MCF 10A (cell line): ENCODE data around the gene TMEM145. TPM values are rescaled to one million over a fixed set of nuclear protein-coding genes. Genes with fewer than 3 reads are reported as not detected.
"Not testable (repeated sequence)": the region's sequence is repeated elsewhere in the genome, so short reads cannot be mapped to it uniquely, and the experiment has no call there.

Experiments used
- BruUV-seq: library from RNA; stranded (reverse); fragments of 400-500 nt; replicated peaks from 2 replicates; lab custom pipeline; 2021; lab: Mats Ljungman, UMichigan
- CTCF ChIA-PET: fragments of 300-600 bp; sonication (Branson Sonifier 250); formaldehyde crosslinking; extraction: SDS; loops from one replicate; lab custom pipeline; 2021; ENCODE audit warnings: antibody characterized with exemption, inconsistent platforms; lab: Yijun Ruan, JAX
- POLR2A ChIA-PET: fragments of 300-600, 350-650 bp; sonication (Branson Sonifier 250); formaldehyde crosslinking; extraction: SDS; loops from one replicate; lab custom pipeline; 2020; ENCODE audit warnings: antibody characterized with exemption, inconsistent platforms; lab: Yijun Ruan, JAX
- DNase-seq: peaks from one replicate; pipeline ENCODE4 v3.0.0-alpha.2; 2018; ENCODE audit not compliant: unreplicated experiment
- H3K27ac Mint-ChIP-seq: one replicate; pipeline ENCODE4 v1.8.0; 2022; ENCODE audit warnings: mild to moderate bottlenecking, low read depth, mixed read lengths; ENCODE audit not compliant: unreplicated experiment
- H3K27me3 Mint-ChIP-seq: one replicate; pipeline ENCODE4 v1.8.0; 2022; ENCODE audit warnings: mixed read lengths; ENCODE audit not compliant: insufficient read depth, unreplicated experiment
- H3K36me3 Mint-ChIP-seq: one replicate; pipeline ENCODE4 v1.8.0; 2022; ENCODE audit warnings: mild to moderate bottlenecking, moderate library complexity, mixed read lengths; ENCODE audit not compliant: insufficient read depth, unreplicated experiment
- H3K4me1 Mint-ChIP-seq: one replicate; pipeline ENCODE4 v1.8.0; 2022; ENCODE audit warnings: mixed read lengths; ENCODE audit not compliant: insufficient read depth, unreplicated experiment
- H3K4me3 Mint-ChIP-seq: one replicate; pipeline ENCODE4 v1.8.0; 2022; ENCODE audit warnings: mild to moderate bottlenecking, moderate library complexity, mixed read lengths; ENCODE audit not compliant: unreplicated experiment
- H3K9me3 Mint-ChIP-seq: one replicate; pipeline ENCODE4 v1.8.0; 2022; ENCODE audit warnings: mixed read lengths; ENCODE audit not compliant: unreplicated experiment
- intact Hi-C: fragments of 100-400 bp; cut with micrococcal nuclease; formaldehyde crosslinking; loops from 2 replicates; pipeline ENCODE4 v1.14.1; 2022
- total RNA-seq: library from RNA; stranded (reverse); gene quantifications from 2 replicates; pipeline ENCODE4 v1.2.3, GENCODE V29; 2022
- TF ChIP-seq, protein P1 (sequence below): fragments of 200-600 bp; IDR thresholded peaks from one replicate; pipeline ENCODE4 v1.8.0; 2022; ENCODE audit warnings: antibody characterized with exemption, mild to moderate bottlenecking; ENCODE audit not compliant: unreplicated experiment

Gene TMEM145
- total RNA-seq, 1 experiment from 2014 or later = not detected

DNA sequence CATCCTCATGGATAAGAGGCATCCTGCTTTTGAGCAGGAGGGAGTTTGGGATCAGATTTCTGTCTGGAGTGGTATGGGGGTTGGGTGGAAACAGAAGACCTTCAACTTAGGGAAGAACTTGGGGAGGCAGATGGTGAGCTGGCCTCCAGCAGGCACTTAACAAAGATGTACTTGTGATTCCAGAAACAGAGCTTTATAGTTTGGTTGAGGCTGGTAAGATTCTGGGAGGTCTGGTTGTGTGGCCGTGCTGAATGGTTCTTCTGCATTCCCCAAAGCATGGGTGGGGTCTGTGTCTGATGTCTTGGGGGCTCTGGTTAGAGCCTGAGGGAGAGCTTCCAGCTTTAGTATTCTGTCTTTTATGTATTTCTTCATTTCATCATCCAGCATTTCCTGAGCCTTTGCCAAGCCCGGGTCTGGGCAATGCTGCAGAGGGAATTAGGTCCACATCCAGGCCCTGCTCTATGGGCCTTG lies 17.2 kb downstream of the TMEM145 start:
- H3K4me3 Mint-ChIP-seq = no peak overlapping the region
- DNase-seq = no peak
- no peaks in the 10 kb centered on the region for H3K27me3 Mint-ChIP-seq
- H3K4me1 Mint-ChIP-seq = peaks cover 9% of the 10 kb centered on the region
- H3K36me3 Mint-ChIP-seq = no peaks in the 10 kb centered on the region
- H3K27ac Mint-ChIP-seq = no peak overlapping the region
- TF ChIP-seq, protein P1, sequence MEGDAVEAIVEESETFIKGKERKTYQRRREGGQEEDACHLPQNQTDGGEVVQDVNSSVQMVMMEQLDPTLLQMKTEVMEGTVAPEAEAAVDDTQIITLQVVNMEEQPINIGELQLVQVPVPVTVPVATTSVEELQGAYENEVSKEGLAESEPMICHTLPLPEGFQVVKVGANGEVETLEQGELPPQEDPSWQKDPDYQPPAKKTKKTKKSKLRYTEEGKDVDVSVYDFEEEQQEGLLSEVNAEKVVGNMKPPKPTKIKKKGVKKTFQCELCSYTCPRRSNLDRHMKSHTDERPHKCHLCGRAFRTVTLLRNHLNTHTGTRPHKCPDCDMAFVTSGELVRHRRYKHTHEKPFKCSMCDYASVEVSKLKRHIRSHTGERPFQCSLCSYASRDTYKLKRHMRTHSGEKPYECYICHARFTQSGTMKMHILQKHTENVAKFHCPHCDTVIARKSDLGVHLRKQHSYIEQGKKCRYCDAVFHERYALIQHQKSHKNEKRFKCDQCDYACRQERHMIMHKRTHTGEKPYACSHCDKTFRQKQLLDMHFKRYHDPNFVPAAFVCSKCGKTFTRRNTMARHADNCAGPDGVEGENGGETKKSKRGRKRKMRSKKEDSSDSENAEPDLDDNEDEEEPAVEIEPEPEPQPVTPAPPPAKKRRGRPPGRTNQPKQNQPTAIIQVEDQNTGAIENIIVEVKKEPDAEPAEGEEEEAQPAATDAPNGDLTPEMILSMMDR = no peak
- no TSS peak for BruUV-seq
- H3K9me3 Mint-ChIP-seq = no peaks in the 10 kb centered on the region
- ChIA-PET POLR2A (interaction anchor here (0.9 to 1.3 kb wide), 2 partner anchors 66 to 256 kb away, joined by 3 to 6 read pairs; no protein-coding TSS in a partner anchor), CTCF (interaction anchor here (0.6 to 1.8 kb wide), 4 partner anchors 51 to 262 kb away, joined by 3 to 4 read pairs (median 3); no protein-coding TSS in a partner anchor)
- intact Hi-C loops = no loop called here

DNA sequence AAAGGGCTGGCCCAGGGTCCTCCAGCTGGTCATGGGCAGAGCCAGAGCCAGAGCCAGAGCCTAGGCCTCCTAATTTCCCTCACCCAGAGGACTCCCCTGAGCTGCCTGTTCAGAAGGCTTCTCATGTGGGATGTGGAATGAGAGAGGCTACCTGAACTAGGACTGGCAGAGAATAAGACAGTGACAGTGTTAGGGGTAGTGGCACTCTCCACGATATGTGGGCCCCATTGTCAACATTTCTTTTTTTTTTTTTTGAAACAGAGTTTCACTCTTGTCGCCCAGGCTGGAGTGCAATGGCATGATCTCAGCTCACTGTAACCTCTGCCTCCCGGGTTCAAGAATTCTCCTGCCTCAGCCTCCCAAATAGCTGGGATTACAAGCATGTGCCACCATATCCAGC lies 18.2 kb downstream of the TMEM145 start:
- not testable (repeated sequence) for BruUV-seq

DNA sequence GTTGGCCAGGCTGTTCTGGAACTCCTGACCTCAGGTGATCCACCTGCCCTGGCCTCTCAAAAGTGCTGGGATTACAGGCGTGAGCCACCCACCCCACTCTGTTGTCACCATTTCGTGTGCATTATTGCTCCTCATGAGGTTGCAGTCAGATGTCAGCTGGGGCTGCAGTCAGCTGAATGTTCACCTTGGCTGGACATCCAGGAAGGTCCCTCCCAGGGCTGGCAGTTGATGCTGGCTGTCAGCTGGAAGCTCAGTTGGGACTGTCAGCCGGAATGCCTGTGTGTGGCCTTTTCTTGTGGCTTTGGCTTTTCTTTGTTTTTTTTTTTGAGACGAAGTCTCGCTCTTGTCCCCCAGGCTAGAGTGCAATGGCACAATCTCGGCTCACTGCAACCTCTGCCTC lies 18.9 kb downstream of the TMEM145 start:
- CTCF ChIA-PET = interaction anchor here (0.7 to 0.8 kb wide), 3 partner anchors 10 to 68 kb away, joined by 3 to 4 read pairs (median 3); no protein-coding TSS in a partner anchor
- no TSS peak for BruUV-seq
- H3K9me3 Mint-ChIP-seq = no peaks in the 10 kb centered on the region
- no peak overlapping the region for H3K4me3 Mint-ChIP-seq
- peaks cover 7% of the 10 kb centered on the region for H3K4me1 Mint-ChIP-seq
- no peaks in the 10 kb centered on the region for H3K36me3 Mint-ChIP-seq
- intact Hi-C loops = no loop called here
- DNase-seq = no peak
- H3K27me3 Mint-ChIP-seq = no peaks in the 10 kb centered on the region
- POLR2A ChIA-PET = no interaction called here
- TF ChIP-seq, protein P1 = no peak
- H3K27ac Mint-ChIP-seq = no peak overlapping the region

More for the DNA sequence above, 18.2 kb downstream of the TMEM145 start:
- CTCF ChIA-PET = interaction anchor here (0.6 to 1.8 kb wide), 6 partner anchors 10 to 97 kb away, joined by 3 to 4 read pairs (median 4); no protein-coding TSS in a partner anchor
- intact Hi-C loops, H3K4me1 Mint-ChIP-seq, H3K27me3 Mint-ChIP-seq, H3K4me3 Mint-ChIP-seq, H3K27ac Mint-ChIP-seq, H3K9me3 Mint-ChIP-seq, H3K36me3 Mint-ChIP-seq, DNase-seq: not testable (repeated sequence)
- POLR2A ChIA-PET = interaction anchor here (0.6 to 1.3 kb wide), 2 partner anchors 65 to 186 kb away, joined by 6 read pairs; no protein-coding TSS in a partner anchor

DNA sequence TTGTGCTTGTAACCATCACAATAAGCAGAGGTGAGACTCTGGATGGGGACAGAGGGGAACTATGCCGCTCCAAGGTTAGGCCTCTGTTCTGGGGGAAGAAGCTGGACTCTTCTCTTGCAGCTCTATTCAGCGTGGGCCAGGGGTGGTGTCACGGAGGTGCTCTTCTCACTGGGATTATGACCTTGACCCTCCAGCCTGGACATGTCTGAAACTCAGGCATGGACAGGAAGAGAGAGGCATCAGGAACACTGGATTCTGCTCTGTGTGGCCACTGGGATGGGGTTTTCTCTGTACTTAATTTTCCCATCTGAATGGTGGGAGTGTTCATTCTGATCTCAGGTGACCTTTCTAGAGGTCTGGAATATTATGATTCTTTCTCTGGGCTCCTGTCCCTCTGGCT lies 19.9 kb downstream of the TMEM145 start:
- DNase-seq = no peak
- peaks cover 7% of the 10 kb centered on the region for H3K36me3 Mint-ChIP-seq
- H3K27ac Mint-ChIP-seq = no peak overlapping the region
- no peaks in the 10 kb centered on the region for H3K4me1 Mint-ChIP-seq
- no peaks in the 10 kb centered on the region for H3K27me3 Mint-ChIP-seq
- ChIA-PET POLR2A (no interaction called here), CTCF (no interaction called here)
- TF ChIP-seq, protein P1 = no peak
- H3K4me3 Mint-ChIP-seq = no peak overlapping the region
- intact Hi-C loops = no loop called here
- H3K9me3 Mint-ChIP-seq = no peaks in the 10 kb centered on the region
- no TSS peak for BruUV-seq
